GM18858 (cell line): ENCODE results near the gene ZBED4.
A peak's percentile ranks its signal among the peaks of the same experiment; 100 is the strongest.
"Not testable (repeated sequence)": the region's sequence is repeated elsewhere in the genome, so short reads cannot be mapped to it uniquely, and the experiment has no call there.

Experiments used
- ATAC-seq: cut with Tn5 transposase; IDR thresholded peaks from one replicate; pipeline ENCODE4 v1.9.1; 2021; ENCODE audit not compliant: unreplicated experiment

ZBED4 gene, protein sequence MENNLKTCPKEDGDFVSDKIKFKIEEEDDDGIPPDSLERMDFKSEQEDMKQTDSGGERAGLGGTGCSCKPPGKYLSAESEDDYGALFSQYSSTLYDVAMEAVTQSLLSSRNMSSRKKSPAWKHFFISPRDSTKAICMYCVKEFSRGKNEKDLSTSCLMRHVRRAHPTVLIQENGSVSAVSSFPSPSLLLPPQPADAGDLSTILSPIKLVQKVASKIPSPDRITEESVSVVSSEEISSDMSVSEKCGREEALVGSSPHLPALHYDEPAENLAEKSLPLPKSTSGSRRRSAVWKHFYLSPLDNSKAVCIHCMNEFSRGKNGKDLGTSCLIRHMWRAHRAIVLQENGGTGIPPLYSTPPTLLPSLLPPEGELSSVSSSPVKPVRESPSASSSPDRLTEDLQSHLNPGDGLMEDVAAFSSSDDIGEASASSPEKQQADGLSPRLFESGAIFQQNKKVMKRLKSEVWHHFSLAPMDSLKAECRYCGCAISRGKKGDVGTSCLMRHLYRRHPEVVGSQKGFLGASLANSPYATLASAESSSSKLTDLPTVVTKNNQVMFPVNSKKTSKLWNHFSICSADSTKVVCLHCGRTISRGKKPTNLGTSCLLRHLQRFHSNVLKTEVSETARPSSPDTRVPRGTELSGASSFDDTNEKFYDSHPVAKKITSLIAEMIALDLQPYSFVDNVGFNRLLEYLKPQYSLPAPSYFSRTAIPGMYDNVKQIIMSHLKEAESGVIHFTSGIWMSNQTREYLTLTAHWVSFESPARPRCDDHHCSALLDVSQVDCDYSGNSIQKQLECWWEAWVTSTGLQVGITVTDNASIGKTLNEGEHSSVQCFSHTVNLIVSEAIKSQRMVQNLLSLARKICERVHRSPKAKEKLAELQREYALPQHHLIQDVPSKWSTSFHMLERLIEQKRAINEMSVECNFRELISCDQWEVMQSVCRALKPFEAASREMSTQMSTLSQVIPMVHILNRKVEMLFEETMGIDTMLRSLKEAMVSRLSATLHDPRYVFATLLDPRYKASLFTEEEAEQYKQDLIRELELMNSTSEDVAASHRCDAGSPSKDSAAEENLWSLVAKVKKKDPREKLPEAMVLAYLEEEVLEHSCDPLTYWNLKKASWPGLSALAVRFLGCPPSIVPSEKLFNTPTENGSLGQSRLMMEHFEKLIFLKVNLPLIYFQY

DNA sequence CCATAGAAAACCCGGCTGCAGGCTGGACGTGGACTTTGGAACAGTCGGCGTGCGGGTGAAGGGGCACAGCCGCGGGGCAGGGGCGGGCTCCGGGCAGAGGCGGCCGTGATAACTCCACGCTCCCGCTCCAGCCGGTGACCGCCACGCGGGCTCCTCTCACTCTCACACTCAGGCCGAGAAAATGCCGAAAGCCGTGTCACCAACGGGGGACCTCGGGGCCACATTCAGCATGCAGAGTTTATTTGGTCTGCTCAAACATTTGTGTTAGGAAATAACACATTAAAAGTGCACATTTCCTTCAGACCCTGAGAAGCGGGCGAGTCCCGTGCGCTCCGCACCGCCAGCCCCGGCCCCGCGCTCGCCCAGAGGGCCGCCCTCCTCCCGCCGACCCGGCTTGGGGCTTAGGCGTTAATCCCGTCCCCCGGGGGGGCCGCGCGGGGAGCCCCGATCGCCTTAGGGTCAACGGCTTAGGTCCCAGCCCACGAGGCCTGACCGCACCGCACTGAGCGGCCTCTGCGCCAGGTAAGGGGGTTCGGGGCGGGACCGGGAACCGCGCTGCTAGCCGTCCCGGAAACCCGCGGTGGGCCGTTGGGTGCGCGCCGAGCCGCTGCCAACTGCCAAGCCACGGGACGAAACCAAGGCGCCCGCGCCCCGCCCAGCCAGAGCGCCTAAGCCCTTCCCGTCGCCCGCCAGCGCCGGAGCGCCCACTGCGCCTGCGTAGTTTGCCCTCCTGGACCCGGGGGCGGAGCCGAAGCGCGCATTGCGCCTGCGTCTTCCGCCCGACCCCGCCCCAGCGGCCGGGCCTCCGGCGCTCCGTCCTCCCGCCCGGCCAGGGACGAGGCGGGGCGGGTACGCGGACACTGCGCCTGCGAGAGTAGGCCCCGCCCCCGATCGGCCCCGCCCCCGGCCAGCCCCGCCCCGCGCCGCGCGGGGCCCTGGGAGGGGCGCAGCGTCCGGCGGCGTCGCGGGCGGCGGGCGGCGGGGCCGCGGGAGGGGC is at the start of gene ZBED4:
Gene ZBED4, plus strand, starts transcription at position 947 of the 997 bp plus-strand sequence. CDS start 29,819 bp downstream, outside the sequence.
- peak; percentile 64 for ATAC-seq

DNA sequence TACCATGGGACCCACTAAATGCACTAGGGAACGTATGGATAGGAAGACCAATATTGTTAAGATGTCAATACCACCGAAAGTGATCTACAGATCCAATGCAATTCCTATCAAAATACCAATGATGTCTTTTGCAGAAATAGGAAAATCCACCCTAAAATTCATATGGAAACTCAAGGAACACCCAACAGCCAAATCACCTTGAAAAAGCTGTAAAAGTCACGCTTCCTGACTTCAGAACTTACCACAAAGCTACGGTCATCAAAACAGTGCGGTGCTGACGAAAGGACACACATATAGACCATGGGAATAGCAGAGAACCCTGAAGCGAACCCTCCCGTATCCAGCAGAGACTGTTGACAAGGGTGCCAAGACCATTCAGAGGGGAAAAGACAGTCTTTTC is 46.5 kb upstream of the ZBED4 start:
- ATAC-seq: no peak

DNA sequence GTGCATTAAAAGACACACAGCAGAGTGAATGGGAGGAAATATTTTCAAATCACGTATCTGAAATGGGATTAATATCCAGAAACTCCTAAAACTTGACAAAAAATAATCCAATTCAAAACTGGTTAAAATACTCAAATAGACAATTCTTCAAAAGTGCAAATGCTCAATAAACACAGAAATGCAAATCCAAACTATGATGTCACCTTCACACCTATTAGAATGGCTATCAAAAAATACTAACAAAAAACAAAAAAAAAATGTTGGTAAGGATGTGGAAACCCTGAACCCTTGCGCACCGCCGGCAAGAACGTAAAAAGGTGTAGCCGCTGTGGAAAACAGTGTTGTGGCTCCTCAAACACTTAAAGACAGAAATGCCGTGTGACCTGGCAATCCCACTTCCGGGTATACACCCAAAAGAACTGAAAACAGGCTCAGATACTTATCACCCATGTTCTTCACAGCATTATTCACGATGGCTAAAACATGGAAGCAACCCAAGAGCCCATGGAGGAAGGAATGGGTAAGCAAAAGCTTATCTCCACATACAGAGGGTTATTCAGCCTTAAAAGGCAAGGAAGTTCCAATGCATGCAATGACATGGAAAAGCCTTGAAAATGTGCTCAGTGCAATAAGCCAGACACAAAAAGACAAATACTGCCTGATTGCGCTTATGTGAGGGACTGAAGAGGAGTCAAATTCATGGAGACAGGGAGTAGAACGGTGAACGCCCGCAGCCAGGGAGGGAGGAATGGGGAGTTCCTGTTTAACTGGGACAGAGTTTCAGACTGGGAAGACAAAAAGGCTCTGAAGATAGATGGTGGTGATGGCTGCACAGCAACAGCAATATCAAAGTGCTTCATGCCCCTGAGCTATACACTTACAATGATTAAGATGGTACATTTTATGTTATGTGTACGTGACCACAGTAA is 45.6 kb upstream of the ZBED4 start:
- no peak for ATAC-seq

DNA sequence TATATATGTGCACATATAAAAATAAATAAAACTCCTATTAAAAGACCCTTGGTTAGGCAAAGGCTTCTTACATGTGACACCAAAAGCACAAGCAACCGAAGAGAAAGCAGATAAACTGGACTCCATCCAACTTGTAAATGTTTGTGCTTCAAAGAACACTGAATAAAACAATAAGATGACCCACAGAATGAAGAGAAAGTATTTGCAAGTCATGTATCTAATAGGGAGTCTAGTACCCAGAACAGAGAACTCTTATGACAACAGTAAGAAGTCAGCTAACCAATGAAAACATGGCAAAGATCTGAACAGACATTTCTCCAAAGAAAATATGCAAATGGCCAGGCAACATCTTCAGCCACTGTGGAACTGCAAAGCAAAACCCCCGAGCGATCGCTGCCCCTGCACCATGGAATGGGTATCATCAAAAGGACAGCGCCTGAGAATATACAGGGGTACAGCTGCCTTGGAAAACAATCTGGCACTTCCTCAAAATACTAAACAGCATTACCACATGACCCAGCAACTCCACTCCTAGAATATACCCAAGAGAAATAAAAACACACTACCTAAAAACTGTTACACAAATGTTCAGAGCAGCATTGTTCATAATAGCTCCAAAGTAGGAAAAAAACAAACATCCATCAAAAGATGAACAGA is 43.2 kb upstream of the ZBED4 start:
- ATAC-seq: no peak

DNA sequence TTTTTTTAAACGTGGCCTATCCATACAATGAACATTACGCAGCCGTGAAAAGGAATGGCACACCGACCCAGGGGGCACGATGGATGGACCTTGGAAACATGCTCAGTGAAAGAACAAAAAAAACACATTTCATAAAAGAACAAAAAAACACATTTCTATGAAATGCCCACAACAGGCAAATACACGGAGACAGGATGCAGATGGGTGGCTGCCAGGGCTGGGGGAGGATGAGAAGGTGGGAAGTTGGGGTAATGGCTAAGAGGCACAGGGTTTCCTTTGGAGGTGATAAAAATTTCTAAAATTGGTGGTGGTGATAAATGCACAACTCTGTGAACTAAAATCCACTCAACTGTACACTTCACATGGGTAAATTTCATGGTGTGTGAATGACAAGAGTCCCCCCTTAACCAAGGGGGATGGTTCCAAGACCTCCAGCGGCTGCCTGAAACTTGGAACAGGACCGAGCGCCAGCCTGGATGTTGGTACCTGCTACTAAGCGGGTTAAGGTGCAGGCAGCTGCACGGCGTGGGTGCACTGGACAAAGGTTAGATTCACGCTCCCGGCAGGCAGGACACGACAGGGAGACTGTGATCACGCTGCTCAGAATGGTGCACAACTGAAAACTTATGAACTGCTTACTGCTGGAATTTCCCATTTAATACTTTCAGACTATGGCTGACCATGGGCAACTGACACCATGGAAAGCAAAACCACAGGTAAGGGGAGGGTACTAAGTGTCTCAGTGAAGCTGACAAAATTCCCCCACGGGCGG is 42.4 kb upstream of the ZBED4 start:
- ATAC-seq: no peak

DNA sequence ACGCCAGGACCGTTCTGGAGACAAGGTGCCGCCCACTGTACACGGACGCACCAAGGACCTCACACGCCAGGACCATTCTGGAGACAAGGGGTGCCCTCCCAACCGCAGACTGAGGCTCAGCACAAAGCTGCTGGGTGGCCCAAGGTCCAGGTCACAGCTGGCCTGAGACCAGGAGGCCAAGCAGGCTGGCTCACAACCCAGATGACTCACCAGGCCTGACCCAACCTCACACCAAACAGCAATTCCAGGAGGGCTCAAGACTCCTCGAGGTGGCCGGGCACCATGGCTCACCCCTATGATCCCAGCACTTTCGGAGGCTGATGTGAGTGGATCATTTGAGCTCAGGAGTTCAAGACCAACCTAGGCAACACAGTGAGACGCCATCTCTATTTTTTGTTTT is 40.8 kb upstream of the ZBED4 start:
- ATAC-seq: no peak

DNA sequence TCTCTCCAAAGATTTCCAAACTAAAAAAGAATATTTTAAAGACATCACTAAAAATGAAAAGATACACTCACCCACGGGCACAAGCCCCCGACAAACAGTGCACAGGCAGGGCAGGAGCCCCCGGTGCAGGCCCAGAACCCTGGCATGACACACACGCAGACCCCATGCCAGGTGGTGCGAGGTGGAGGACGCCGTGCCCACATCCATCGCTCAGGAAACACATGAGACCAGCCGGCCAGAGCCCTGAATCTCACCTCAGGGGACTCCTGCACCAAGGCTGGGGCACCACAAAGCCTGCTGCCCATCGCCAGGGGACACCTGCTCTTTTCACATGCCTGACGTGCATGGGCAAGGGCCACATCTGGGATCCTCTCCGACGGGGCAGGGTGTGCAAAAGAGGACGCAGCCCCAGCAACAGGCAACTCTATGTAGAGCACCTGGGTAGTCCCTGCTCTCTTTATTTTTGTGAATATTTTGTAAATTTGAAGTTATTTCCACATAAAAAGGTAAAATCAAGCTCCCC is 39.4 kb upstream of the ZBED4 start:
- ATAC-seq: no peak

DNA sequence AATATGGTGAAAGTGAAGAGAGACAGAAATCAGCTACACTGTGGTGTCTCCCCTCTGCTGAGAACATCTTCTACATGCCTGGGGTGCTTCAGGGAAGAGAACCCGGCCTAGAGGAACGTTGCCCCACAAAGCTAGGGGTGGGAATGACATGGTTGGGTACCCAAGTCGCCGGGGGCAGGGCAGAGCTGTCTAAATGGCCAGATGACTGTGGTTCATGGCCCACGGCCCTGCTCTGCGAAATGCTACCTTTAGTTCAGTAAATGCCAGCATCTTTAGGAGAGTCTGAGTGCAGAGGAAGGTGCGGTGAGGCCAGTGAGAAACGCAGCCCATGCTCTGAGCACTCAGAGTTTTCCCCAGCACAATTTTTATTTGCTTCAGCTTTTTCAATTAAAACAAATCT is 38.8 kb upstream of the ZBED4 start:
- ATAC-seq: no peak

DNA sequence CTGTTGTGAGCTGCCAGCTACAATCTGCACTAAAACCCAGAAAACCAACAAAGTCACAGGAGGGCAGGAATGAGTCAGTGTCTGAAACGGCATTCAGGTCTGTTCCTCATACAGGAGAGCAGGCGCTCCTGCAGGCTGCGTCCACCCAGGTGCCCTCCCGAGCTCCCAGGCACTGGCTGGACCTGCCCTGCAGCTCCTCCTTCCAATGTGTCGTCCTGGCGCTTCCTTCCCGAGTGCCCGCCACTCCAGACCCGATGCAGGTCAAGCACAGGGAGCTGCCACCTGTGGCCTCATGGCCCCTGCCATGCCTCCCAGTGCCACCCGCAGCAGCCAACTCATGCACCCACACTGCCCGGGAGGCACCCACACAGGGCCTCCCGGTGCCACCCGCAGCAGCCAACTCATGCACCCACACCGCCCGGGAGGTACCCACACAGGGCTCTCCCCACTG is 38.0 kb upstream of the ZBED4 start:
- no peak for ATAC-seq

DNA sequence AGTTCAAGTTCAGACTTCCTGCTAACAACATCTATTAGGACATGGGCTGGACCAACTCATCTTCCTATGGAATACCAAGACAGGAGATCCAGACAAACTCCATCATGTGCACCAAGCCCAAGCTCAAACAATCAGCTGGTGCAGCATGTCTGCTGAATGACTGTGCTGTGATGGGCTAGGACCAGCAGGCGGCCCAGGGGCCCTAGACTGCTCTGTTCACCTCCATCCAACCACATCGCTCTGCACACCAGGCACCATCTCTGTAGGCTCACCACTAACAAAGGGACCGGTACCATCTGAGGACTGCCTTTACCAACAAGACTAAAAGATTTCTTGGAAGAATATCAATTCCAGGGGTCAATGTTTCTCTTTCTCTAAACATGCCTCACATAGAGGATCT is 36.3 kb upstream of the ZBED4 start:
- no peak for ATAC-seq

DNA sequence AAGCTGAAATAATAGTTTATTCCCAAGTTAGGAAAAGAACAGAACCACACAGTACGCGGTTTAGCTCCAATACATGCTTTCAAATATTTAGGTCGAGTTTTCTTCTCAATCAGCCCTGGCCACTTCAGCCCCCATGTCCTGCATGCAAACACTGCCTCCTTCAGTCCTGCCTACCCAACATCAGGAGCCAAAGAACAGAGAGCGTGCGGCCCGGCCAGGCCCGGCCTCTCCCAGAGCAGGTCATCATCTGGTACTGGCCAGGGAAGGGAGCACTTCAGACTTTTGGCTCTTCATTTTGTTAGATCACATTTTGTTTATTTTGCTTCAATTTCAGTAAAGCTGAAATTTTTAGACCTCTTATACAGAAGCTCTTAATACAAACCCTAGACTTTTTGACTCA is 32.7 kb upstream of the ZBED4 start:
- no peak for ATAC-seq

DNA sequence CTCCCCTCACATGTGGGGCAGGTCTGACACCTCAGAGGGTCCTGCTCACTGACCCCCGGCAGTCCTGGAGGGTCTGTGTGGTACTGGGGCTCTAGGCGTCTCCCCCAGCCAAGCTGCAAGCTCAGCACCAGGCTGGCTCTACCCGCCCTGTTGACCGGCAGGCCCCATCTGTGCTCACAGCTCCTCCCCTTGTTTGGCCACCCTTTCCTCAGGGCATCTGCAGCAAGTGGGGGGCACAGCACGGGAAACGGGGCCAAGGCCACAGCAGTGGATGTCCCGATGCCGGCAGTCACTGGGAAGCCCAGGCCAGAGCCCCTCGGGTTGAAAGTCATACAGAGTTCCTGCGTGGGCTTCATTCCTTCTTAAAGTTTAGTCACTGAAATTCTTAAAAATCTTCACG is 31.9 kb upstream of the ZBED4 start:
- ATAC-seq: not testable (repeated sequence)

DNA sequence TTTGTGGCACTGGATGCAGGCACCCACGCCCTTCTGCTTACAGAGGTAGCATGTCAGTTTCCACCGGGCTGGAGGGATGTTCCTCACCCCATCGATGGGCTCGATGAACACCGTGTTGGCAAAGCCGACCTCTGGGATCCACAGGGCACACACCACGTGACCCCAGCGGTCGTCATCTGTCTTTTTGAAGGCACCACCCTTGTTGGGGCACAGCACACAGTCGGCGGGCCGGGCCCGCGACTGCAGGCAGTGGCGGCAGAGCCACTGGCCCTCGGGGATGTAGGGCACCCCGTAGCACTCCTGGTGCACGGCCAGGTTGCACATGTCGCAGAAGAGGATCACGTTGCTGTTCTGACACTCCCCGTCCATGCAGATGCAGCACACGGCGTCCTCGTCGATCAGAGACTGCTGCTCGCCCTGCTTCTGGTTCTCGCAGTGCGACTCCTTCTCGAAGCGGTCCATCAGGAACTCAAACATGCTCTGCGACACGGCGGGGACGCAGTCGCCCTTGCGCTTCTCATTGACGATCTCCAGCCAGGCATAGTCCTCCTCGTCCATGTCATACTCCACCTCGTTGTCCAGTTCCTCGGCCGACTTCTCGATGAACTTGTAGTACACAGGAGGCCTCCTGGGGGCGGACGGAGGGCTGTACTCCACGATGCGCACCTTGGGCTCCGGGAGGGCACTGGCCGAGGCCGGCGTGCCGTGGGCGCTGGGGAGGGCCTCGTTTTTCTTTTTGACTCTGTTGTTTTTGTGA is 30.2 kb upstream of the ZBED4 start:
- ATAC-seq: no peak

DNA sequence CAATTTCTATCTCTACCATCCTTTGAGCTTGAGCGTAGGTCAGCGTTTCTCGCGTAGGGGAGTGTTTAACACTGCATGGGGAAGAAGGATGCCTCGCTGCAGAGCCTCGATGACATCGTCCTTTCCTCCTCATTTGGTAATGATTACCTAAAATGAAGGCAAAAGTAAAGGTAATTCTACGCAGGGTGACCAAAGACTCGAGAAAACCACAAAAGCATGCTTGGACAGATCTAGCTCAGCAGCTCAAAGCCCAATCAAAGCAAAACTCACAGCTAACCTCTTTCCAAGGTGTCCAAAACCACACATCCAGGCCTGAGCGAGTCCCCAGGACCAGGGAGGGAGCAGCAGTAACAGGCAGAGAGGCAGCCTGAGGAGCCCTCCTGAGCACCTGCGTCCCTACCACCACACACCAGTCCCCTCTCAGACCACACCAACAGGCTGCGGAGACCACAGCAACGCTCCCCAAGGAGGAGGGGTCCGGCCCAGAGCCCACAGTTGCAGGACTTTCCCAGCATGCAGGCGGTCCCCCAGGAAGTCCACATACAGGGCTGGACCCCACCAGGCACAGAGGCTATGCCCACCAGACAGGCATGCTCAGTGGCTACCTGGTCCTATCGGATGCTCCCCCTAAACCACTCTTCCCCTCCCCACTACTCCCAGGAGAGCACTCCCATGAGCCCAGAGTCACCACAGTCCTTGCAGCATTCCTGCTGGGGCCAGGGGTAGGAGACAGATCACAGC is 29.3 kb upstream of the ZBED4 start:
- ATAC-seq: no peak

DNA sequence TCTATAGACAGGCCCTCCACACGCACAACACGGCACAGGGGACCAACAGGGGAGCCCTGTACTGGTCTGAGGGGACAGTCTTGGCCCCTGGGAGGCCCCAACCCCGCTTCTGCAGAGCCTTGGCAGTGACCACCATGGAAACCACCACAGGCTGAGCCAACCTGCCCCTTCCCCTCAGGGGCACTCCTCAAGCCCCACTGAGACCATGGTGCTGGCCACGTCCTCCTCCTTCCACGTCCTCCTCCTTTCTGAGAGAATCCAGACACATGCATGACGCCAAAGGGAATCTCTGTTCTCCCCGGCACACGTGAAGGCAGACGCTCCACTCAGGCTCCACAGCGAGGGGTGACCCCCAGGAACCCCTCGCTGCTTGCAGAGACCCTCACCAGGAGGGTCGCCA is 28.7 kb upstream of the ZBED4 start:
- no peak for ATAC-seq

DNA sequence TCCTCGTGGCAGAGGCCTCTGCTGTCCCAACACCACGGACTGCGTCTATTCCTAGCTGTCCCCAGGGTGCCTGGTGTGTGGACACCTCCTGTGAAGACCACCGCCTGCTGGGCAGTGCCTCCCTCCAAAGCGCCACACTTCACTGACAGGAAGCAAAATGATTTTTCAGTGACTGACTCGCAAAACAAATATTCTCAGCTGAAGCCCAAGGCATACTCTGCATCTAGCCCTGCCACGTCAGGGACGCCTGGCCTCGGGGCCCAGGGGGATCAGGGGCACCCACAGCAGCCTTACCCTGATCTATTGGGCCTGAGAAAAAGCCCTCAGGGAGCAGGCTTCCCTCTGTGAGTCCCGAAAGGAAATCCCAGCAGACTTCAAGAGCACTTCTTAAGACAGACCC is 28.2 kb upstream of the ZBED4 start:
- no peak for ATAC-seq
